CD4-positive, alpha-beta T cell treated with Interleukin-21 for 1 hour (primary cell): ENCODE measurements around the gene PRKACG.

Source experiments
- DNase-seq: peaks from one replicate; pipeline ENCODE4 v3.0.0-alpha.2; 2020

The PRKACG gene

GRCh38 chr9:68980341-68980914, 33.5 kb downstream of the PRKACG start:
- DNase-seq: no peak

- DNase-seq: no peak
Measured at GRCh38 chr9:68979538-68980314, 34.2 kb downstream of the PRKACG start.

- no peak for DNase-seq
Measured at GRCh38 chr9:68978501-68978900, 35.4 kb downstream of the PRKACG start.

- DNase-seq: no peak
Measured at GRCh38 chr9:68978066-68978465, 35.8 kb downstream of the PRKACG start.

- DNase-seq: no peak
Measured at GRCh38 chr9:68975365-68976043, 38.4 kb downstream of the PRKACG start.

- no peak for DNase-seq
Measured at GRCh38 chr9:68974901-68975300, 39.0 kb downstream of the PRKACG start.

- no peak for DNase-seq
Measured at GRCh38 chr9:68974431-68974830, 39.5 kb downstream of the PRKACG start.

- no peak for DNase-seq
Measured at GRCh38 chr9:68973619-68974018, 40.3 kb downstream of the PRKACG start.

- no peak for DNase-seq
Measured at GRCh38 chr9:68970151-68970550, 43.8 kb downstream of the PRKACG start.

- no peak for DNase-seq
Measured at GRCh38 chr9:68969538-68969937, 44.4 kb downstream of the PRKACG start.

- no peak for DNase-seq
Measured at GRCh38 chr9:68967800-68968199, 46.1 kb downstream of the PRKACG start.

GRCh38 chr9:68966496-68966944, 47.4 kb downstream of the PRKACG start:
- no peak for DNase-seq

- DNase-seq: no peak
Measured at GRCh38 chr9:68964765-68965164, 49.1 kb downstream of the PRKACG start.

- no peak for DNase-seq
Measured at GRCh38 chr9:68964102-68964541, 49.8 kb downstream of the PRKACG start.

GRCh38 chr9:68963416-68963815, 50.5 kb downstream of the PRKACG start:
- DNase-seq: no peak
